ENCODE data around the gene NME3. TPM values are rescaled to one million over a fixed set of nuclear protein-coding genes. Genes with fewer than 3 reads are reported as not detected.
A peak's percentile ranks its signal among the peaks of the same experiment; 100 is the strongest.

Gene NME3
- total and polyA plus RNA-seq, 4 experiments from 2014 or later = 64.1 to 88.6 (median 77.3) TPM

- H3K4me3 ChIP-seq (ENCODE audit: low read length in 2 of 2) = no peak overlapping the region
- Mint-ChIP-seq H3K36me3 (peaks cover 4 to 9% of the 10 kb centered on the region in 2 donors), H3K27ac (no peak overlapping the region), H3K9me3 (no peaks in the 10 kb centered on the region), H3K27me3 (no peaks in the 10 kb centered on the region), H3K4me1 (peaks cover 2 to 14% (median 5%) of the 10 kb centered on the region in 4 donors), H3K4me3 (no peak overlapping the region)
- DNase-seq = no peak
- H3K9me3 ChIP-seq (ENCODE audit: control insufficient read depth in 1 of 2, low read length in 2 of 2) = no peaks in the 10 kb centered on the region
- no peak overlapping the region for H3K27ac ChIP-seq (ENCODE audit: low read depth, low read length)
- CTCF ChIA-PET (ENCODE audit: partially characterized antibody) = no interaction called here
- peaks cover 13% of the 10 kb centered on the region for H3K36me3 ChIP-seq (ENCODE audit: insufficient read depth, low read length)
- H3K27me3 ChIP-seq (ENCODE audit: insufficient read depth, low read length) = no peaks in the 10 kb centered on the region
- intact Hi-C loops (cut with micrococcal nuclease) = no loop called here
- POLR2A ChIA-PET (ENCODE audit: partially characterized antibody) = no interaction called here
- peaks cover 14% of the 10 kb centered on the region for H3K4me1 ChIP-seq (ENCODE audit: insufficient read depth, low read length)
These were observed 18.3 kb upstream of the NME3 start for GRCh38 chr16:1789643-1790045.

GRCh38 chr16:1788708-1789100, 17.4 kb upstream of the NME3 start:
- intact Hi-C loops (cut with micrococcal nuclease) = no loop called here
- Mint-ChIP-seq H3K27ac (peak overlapping the region in 1 of 7 donors; percentile 85), H3K27me3 (no peaks in the 10 kb centered on the region), H3K4me3 (no peak overlapping the region), H3K4me1 (peaks cover 2 to 21% (median 8%) of the 10 kb centered on the region in 4 donors), H3K9me3 (no peaks in the 10 kb centered on the region), H3K36me3 (peaks cover 4 to 9% of the 10 kb centered on the region in 2 donors)
- CTCF ChIA-PET (ENCODE audit: partially characterized antibody) = no interaction called here
- no peaks in the 10 kb centered on the region for H3K9me3 ChIP-seq (ENCODE audit: control insufficient read depth in 1 of 2, low read length in 2 of 2)
- H3K27ac ChIP-seq (ENCODE audit: low read depth, low read length) = no peak overlapping the region
- POLR2A ChIA-PET (ENCODE audit: partially characterized antibody) = no interaction called here
- peak in 1 of 5 donors; percentile 17 for DNase-seq
- H3K36me3 ChIP-seq (ENCODE audit: insufficient read depth, low read length) = peaks cover 13% of the 10 kb centered on the region
- H3K4me3 ChIP-seq (ENCODE audit: low read length in 2 of 2) = no peak overlapping the region
- peaks cover 21% of the 10 kb centered on the region for H3K4me1 ChIP-seq (ENCODE audit: insufficient read depth, low read length)
- H3K27me3 ChIP-seq (ENCODE audit: insufficient read depth, low read length) = no peaks in the 10 kb centered on the region

- ChIA-PET CTCF (ENCODE audit: partially characterized antibody) (interaction anchor here (1.2 kb wide), 1 partner anchor 35 kb away, joined by 3 read pairs; no protein-coding TSS in a partner anchor), POLR2A (ENCODE audit: partially characterized antibody) (no interaction called here)
- intact Hi-C loops (cut with micrococcal nuclease) = no loop called here
- Mint-ChIP-seq H3K4me1 (peaks cover 5 to 26% (median 13%) of the 10 kb centered on the region in 4 donors), H3K4me3 (no peak overlapping the region), H3K27me3 (no peaks in the 10 kb centered on the region), H3K27ac (no peak overlapping the region), H3K36me3 (peaks cover 4 to 12% of the 10 kb centered on the region in 2 donors), H3K9me3 (no peaks in the 10 kb centered on the region)
- H3K27me3 ChIP-seq (ENCODE audit: insufficient read depth, low read length) = no peaks in the 10 kb centered on the region
- H3K36me3 ChIP-seq (ENCODE audit: insufficient read depth, low read length) = peaks cover 13% of the 10 kb centered on the region
- H3K9me3 ChIP-seq (ENCODE audit: control insufficient read depth in 1 of 2, low read length in 2 of 2) = no peaks in the 10 kb centered on the region
- no peak overlapping the region for H3K4me3 ChIP-seq (ENCODE audit: low read length in 2 of 2)
- DNase-seq = peak in 1 of 5 donors; percentile 32
- peaks cover 25% of the 10 kb centered on the region for H3K4me1 ChIP-seq (ENCODE audit: insufficient read depth, low read length)
- no peak overlapping the region for H3K27ac ChIP-seq (ENCODE audit: low read depth, low read length)
These were observed 16.9 kb upstream of the NME3 start for GRCh38 chr16:1788095-1788707.

- peaks cover 13% of the 10 kb centered on the region for H3K36me3 ChIP-seq (ENCODE audit: insufficient read depth, low read length)
- no peak overlapping the region for H3K27ac ChIP-seq (ENCODE audit: low read depth, low read length)
- ChIA-PET POLR2A (ENCODE audit: partially characterized antibody) (no interaction called here), CTCF (ENCODE audit: partially characterized antibody) (interaction anchor here (1.2 kb wide), 1 partner anchor 36 kb away, joined by 3 read pairs; no protein-coding TSS in a partner anchor)
- no peak overlapping the region for H3K4me3 ChIP-seq (ENCODE audit: low read length in 2 of 2)
- Mint-ChIP-seq H3K9me3 (peaks cover 0 to 2% (median 0%) of the 10 kb centered on the region in 8 donors), H3K36me3 (peaks cover 4 to 17% of the 10 kb centered on the region in 2 donors), H3K27me3 (no peaks in the 10 kb centered on the region), H3K4me1 (peaks cover 7 to 28% (median 18%) of the 10 kb centered on the region in 4 donors), H3K27ac (no peak overlapping the region), H3K4me3 (no peak overlapping the region)
- H3K4me1 ChIP-seq (ENCODE audit: insufficient read depth, low read length) = peaks cover 25% of the 10 kb centered on the region
- DNase-seq = peak in 1 of 5 donors; percentile 42
- intact Hi-C loops (cut with micrococcal nuclease) = no loop called here
- no peaks in the 10 kb centered on the region for H3K9me3 ChIP-seq (ENCODE audit: control insufficient read depth in 1 of 2, low read length in 2 of 2)
- H3K27me3 ChIP-seq (ENCODE audit: insufficient read depth, low read length) = no peaks in the 10 kb centered on the region
These were observed 16.2 kb upstream of the NME3 start for GRCh38 chr16:1787322-1788094.

- ChIA-PET POLR2A (ENCODE audit: partially characterized antibody) (no interaction called here), CTCF (ENCODE audit: partially characterized antibody) (interaction anchor here (1.2 kb wide), 1 partner anchor 36 kb away, joined by 3 read pairs; no protein-coding TSS in a partner anchor)
- Mint-ChIP-seq H3K9me3 (peaks cover 0 to 3% (median 0%) of the 10 kb centered on the region in 8 donors), H3K4me1 (peaks cover 7 to 29% (median 19%) of the 10 kb centered on the region in 4 donors), H3K36me3 (peaks cover 4 to 19% of the 10 kb centered on the region in 2 donors), H3K27me3 (no peaks in the 10 kb centered on the region), H3K27ac (no peak overlapping the region), H3K4me3 (no peak overlapping the region)
- H3K27me3 ChIP-seq (ENCODE audit: insufficient read depth, low read length) = no peaks in the 10 kb centered on the region
- no peak overlapping the region for H3K4me3 ChIP-seq (ENCODE audit: low read length in 2 of 2)
- H3K4me1 ChIP-seq (ENCODE audit: insufficient read depth, low read length) = peaks cover 25% of the 10 kb centered on the region
- peaks cover 13% of the 10 kb centered on the region for H3K36me3 ChIP-seq (ENCODE audit: insufficient read depth, low read length)
- H3K27ac ChIP-seq (ENCODE audit: low read depth, low read length) = no peak overlapping the region
- no peak for DNase-seq
- intact Hi-C loops (cut with micrococcal nuclease) = no loop called here
- H3K9me3 ChIP-seq (ENCODE audit: control insufficient read depth in 1 of 2, low read length in 2 of 2) = no peaks in the 10 kb centered on the region
These were observed 15.6 kb upstream of the NME3 start for GRCh38 chr16:1787056-1787321.

GRCh38 chr16:1786242-1787055, 15.1 kb upstream of the NME3 start:
- Histone ChIP-seq H3K4me3 (ENCODE audit: low read length in 2 of 2) (no peak overlapping the region), H3K27ac (ENCODE audit: low read depth, low read length) (no peak overlapping the region), H3K9me3 (ENCODE audit: control insufficient read depth in 1 of 2, low read length in 2 of 2) (no peaks in the 10 kb centered on the region), H3K36me3 (ENCODE audit: insufficient read depth, low read length) (peaks cover 13% of the 10 kb centered on the region), H3K4me1 (ENCODE audit: insufficient read depth, low read length) (peaks cover 28% of the 10 kb centered on the region), H3K27me3 (ENCODE audit: insufficient read depth, low read length) (no peaks in the 10 kb centered on the region)
- Mint-ChIP-seq H3K36me3 (peaks cover 4 to 22% of the 10 kb centered on the region in 2 donors), H3K4me3 (no peak overlapping the region), H3K4me1 (peaks cover 11 to 35% (median 23%) of the 10 kb centered on the region in 4 donors), H3K27ac (no peak overlapping the region), H3K9me3 (peaks cover 0 to 3% (median 0%) of the 10 kb centered on the region in 8 donors), H3K27me3 (no peaks in the 10 kb centered on the region)
- peak in 1 of 5 donors; percentile 33 for DNase-seq
- intact Hi-C loops (cut with micrococcal nuclease) = no loop called here
- POLR2A ChIA-PET (ENCODE audit: partially characterized antibody) = no interaction called here
- CTCF ChIA-PET (ENCODE audit: partially characterized antibody) = no interaction called here

GRCh38 chr16:1785846-1786170, 14.5 kb upstream of the NME3 start:
- intact Hi-C loops (cut with micrococcal nuclease) = no loop called here
- H3K4me1 Mint-ChIP-seq = peaks cover 13 to 41% (median 28%) of the 10 kb centered on the region in 4 donors
- peaks cover 4 to 22% of the 10 kb centered on the region in 2 donors for H3K36me3 Mint-ChIP-seq
- DNase-seq = peak in 1 of 5 donors; percentile 28
- Histone ChIP-seq H3K4me3 (ENCODE audit: low read length in 2 of 2) (no peak overlapping the region), H3K9me3 (ENCODE audit: control insufficient read depth in 1 of 2, low read length in 2 of 2) (no peaks in the 10 kb centered on the region), H3K4me1 (ENCODE audit: insufficient read depth, low read length) (peaks cover 34% of the 10 kb centered on the region), H3K36me3 (ENCODE audit: insufficient read depth, low read length) (peaks cover 16% of the 10 kb centered on the region), H3K27me3 (ENCODE audit: insufficient read depth, low read length) (no peaks in the 10 kb centered on the region), H3K27ac (ENCODE audit: low read depth, low read length) (no peak overlapping the region)
- H3K27ac Mint-ChIP-seq = no peak overlapping the region
- H3K9me3 Mint-ChIP-seq = peaks cover 0 to 3% (median 0%) of the 10 kb centered on the region in 8 donors
- H3K27me3 Mint-ChIP-seq = no peaks in the 10 kb centered on the region
- H3K4me3 Mint-ChIP-seq = no peak overlapping the region
- CTCF ChIA-PET (ENCODE audit: partially characterized antibody) = no interaction called here
- POLR2A ChIA-PET (ENCODE audit: partially characterized antibody) = interaction anchor here (1.7 kb wide), 1 partner anchor 80 kb away, joined by 5 read pairs; the partner anchor contains the start of gene MAPK8IP3
